Testis (tissue), 2 donors: Measurements from ENCODE around the gene NLN.

Experiments used
- CTCF ChIP-seq, 3 experiments: fragments of 450-650 bp in 2 of 3; fragments of 200-600 bp in 1 of 3; sonication (generic) in 1 of 3; IDR thresholded peaks; one replicate each; pipeline ENCODE4 v1.5.1; 2016 to 2019; ENCODE audit warnings: antibody characterized with exemption in 3 of 3, mild to moderate bottlenecking in 2 of 3, moderate library complexity in 1 of 3
- POLR2A ChIP-seq: fragments of 450-650 bp; IDR thresholded peaks from one replicate; pipeline ENCODE4 v1.6.1; 2017; ENCODE audit warnings: antibody characterized with exemption, mild to moderate bottlenecking, moderate library complexity

- TF ChIP-seq CTCF (IDR thresholded peaks at IDR 0.05), result no peak
- no peak for TF ChIP-seq POLR2A
Measured at GRCh38 chr5:65800775-65801174, 78.8 kb downstream of the NLN start.
